OCI-M2 (cell line): ENCODE results near the gene SGF29.
A peak's percentile ranks its signal among the peaks of the same experiment; 100 is the strongest.
"Not testable (repeated sequence)": the region's sequence is repeated elsewhere in the genome, so short reads cannot be mapped to it uniquely, and the experiment has no call there.

Source experiments
- DNase-seq: peaks from one replicate; lab custom pipeline; 2025; ENCODE audit not compliant: unreplicated experiment; lab: John Stamatoyannopoulos, UW

SGF29 gene

GRCh38 chr16:28553776-28554633, at the start of gene SGF29:
Gene SGF29, plus strand, starts transcription at chr16:28553920. Its CDS starts 27,150 bp downstream, at chr16:28581070.
- DNase-seq, result peak; percentile 71

GRCh38 chr16:28504707-28505404, 48.9 kb upstream of the SGF29 start:
- DNase-seq, result no peak

DNA sequence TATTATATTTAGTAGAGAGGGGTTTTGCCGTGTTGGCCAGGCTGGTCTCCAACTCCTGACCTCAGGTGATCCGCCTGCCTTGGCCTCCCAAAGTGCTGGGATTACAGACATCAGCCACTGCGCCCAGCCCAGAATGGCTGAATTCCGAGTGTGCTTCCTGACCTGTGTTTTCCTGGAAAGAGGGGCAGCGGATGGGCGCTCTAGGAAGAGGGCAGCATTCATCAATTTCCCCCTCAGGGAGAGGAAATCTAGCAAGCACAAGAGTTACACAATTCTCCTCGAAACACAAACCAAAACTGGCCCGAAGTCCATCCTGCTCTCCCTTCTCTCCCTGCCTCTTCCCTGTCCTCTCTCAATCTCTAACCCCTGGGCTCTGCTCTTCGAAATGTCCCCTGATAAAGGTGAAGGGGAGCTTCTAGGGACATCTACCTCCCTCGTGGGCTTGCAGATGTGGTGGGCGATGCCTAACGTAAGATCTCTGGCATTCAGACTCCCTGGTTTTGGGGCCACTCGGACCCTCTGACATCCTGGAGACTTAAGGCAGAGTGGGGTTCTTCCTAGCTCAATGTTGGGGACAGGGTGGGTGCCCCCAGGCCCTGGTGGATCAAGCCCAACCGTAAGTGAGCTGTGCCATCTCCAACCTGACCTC, 48.1 kb upstream of the SGF29 start:
- no peak for DNase-seq

DNA sequence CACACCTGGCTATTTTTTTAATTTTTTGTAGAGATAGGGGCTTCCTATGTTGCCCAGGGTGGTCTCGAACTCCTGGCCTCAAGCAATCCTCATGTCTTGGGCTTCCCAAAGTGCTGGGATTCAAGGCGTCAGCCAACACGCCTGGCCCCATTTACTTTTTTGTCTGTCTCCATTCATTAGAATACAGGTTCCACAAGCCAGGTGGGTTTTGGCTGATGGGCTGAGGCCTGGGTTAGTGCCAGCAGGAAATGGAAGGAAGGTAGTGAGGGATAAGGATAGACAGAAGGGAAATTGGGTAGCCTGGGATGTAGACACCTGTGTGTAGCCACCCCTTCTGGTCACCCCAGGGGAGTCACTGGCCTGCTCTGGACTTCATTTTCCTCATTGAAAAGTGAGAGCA, 42.7 kb upstream of the SGF29 start:
- no peak for DNase-seq

GRCh38 chr16:28511801-28512789, 41.6 kb upstream of the SGF29 start:
- no peak for DNase-seq

DNA sequence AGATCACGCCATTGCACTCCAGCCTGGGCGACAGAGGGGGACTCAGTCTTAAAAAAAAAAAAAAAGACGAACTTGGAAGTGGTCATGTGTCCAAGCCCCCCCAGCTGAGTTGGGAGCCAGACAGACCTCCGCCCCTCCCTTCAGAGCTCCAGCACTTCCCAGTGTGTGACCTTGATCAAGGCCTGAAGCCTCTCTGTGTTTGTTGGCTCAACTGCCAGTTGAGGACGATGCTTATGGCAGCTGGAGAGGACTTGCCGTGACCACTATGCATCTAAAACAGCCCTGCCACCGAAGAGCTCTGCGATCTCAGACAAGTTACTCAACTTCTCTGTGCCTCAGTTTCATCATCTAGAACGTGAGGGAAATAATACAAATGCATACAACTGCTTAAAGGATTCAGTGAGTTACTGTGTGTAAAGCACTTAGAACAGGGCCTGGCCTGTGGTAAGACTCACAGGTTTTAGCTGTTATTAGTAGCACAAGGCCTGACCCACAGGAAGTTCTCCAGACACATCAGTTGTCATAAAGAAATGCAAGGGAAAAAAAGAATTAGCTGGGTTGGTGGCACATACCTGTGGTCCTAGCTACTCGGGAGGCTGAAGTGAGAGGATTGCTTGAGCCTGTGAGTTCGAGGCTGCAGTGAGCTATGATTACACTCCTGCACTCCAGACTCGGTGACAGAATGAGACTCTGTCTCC, 40.1 kb upstream of the SGF29 start:
- DNase-seq, result no peak

DNA sequence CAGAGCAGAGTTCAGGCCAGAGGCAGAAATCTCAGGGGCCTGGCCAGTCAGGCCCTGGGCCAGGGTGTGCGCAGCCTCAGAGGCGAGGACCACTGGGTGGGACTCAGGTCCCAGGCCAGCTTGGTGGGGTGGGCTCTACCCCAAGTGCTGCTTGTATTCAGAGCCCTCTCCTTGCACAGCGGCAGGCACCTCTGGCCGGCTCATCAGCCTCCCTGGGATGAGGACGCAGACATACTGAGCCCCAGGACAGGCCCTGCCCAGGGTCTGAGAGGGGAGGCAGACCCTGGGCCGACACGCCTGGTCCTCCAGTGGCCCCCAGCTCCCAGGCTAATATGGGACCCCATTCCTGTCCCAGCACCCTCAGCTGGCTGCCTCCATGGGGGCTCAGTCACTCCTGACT, 39.5 kb upstream of the SGF29 start:
- no peak for DNase-seq

DNA sequence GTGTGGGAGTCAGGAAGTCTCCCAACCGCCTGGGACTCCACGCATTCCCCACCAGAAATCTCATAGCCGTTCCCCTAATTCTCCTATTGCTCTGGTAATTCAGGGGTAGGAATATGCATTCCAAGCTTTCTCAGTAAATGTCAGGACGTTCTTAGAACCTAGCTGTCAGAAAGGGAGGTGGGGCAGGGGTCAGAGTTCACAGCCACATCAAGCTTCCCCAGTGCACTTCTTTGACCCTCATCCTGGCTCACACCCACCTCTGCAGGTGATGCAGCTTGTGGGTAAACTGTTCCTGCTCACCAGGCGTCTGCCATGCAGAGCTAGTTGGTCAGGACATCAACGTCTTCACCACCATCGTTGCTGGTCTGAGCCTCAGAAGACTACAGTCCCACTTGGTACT, 33.0 kb upstream of the SGF29 start:
- DNase-seq, result no peak

DNA sequence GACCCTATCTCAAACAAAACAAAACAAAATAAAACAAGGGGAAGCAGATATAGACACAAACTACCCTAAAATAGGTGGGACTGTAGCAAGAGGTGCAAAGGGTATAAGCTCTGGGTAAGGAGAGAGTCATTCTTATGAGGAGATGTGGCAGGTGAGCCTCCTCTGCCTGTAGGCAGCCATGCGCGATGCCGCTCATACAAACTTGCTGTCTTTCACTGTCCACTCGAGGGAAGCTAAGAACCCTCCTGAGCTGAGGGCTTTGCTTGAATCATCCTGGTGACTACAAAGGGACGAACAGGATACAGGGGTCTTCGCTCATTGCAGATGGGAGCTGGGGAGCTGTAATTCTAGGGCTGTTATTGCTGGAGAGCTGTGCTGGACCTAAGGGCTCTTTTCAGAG, 32.3 kb upstream of the SGF29 start:
- no peak for DNase-seq

- DNase-seq, result no peak
Observed at GRCh38 chr16:28522792-28523191, 30.9 kb upstream of the SGF29 start.

DNA sequence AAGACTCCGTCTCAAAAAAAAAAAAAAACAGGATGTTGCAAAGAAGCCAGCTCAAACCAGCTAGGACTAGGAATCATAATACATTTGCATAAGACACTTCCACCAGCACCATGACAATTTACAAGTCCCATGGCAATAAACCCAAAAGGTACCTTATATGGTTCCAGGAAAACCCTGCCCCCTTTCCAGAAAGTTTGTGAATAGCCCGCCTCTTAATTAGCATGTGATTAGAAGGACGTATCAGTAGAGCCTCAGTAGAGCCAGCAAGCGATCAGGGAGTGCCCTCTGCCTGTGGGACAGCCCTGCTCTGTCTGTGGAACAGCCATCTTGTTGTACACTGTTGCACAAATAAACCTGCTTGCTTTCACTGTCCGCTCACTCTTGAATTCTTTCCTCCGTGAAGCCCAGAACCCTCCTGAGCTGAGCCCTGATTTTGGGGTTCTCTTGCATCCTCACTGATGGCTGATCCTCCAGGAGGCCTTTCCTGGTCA, 29.0 kb upstream of the SGF29 start:
- DNase-seq, result no peak

DNA sequence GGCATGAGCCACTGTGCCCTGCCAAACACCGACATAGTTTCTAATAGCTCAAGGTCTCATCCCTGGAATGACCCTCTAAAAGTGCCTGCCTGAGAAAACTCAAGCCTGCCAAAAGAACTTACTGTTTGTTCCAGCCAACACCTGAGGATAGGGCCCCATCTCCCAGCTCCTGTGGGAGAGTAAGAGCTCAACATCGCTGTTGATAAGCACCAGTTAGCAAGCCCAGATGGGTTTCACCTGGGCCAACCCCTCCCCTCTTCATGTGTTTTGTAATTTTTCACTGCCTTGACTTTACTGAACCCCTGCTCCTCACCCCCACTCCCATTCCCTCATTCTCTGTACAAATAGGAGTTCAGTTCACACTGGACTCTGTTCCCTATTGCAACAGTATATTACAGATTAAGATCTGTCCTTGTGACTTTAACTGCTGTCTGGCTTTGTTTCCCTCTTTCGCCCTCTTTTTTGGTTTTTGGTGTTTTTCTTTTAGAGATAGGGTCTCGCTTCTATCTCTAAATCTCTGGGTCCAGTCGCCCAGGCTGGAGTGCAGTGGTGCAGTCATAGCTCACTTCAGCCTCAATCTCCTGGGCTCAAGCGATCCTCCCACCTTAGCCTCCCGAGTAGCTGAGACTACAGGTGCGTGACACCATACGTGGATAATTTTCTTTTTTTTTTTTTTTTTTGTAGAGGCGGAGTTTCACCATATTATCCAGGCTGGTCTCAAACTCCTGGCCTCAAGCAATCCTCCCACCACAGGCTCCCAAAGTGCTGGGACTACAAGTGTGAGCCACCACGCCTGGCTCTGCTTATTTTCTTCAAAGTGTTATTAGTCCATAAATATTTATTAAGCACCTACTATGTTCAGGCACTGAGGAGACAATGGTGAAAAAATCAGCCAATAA, 27.3 kb upstream of the SGF29 start:
- no peak for DNase-seq

DNA sequence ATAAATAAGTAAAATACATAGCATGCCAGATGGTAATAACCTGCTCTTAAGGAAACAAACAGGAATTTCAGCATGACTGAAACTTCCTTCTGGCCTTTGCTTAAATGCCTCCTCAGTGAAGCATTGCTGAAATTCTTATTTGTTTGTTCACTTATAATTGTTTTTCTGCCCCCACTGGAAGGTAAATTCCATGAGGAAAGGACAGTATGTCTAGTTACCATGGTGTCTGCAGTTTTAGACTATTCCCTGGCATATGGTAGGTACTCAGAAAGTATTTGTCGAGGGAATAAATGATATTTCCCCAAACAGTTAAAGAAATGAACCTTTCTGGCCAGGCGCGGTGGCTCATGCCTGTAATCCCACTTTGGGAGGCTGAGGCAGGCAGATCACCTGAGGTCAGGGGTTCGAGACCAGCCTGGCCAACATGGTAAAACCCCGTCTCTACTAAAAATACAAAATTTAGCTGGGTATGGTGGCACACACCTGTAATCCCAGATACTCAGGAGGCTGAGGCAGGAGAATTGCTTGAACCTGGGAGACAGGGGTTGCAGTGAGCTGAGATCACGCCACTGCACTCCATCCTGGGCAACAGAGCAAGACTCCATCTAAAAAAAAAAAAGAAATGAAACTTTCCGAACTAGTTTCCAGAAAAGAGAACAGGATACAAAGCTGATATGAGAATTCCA, 26.5 kb upstream of the SGF29 start:
- DNase-seq, result not testable (repeated sequence)

DNA sequence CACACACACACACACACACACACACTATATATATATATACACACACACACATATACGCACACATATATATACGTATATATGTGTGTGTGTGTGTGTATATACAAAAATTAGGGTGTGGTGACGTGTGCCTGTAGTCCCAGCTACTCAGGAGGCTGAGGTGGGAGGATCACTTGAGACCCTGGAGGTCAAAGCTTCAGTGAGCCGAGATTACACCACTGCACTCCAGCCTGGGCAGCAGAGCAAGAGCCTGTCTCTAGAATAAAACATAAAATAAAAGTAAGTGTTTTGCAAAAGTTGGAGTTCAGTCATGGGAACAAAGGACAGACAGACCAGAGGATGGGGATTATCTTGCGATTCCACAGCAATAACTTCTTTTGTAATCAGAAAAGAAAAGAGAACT, 25.7 kb upstream of the SGF29 start:
- no peak for DNase-seq

DNA sequence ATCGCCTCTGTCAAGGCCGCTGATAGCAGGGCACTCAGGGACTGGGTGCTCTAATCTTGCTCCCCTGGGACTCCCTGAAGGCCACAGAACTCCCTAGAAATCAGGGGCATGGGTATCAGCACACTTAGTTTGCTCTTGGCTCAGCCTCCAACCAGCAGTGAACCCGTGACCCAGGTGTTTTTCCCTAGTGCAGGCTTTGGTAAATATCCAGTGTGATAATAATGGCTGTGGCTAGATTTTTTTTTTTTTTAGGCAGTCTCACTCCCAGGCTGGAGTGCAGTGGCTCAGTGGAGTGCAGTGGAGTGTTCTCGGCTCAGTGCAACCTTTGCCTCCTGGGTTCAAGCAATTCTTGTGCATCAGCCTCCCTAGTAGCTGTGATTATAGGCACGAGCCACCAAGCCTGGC, 25.3 kb upstream of the SGF29 start:
- DNase-seq, result no peak

- no peak for DNase-seq
Observed at GRCh38 chr16:28529124-28529523, 24.6 kb upstream of the SGF29 start.

GRCh38 chr16:28531777-28532744, 21.7 kb upstream of the SGF29 start:
- no peak for DNase-seq
